Measurements from ENCODE around the gene TUBB1.

TUBB1 gene

DNA sequence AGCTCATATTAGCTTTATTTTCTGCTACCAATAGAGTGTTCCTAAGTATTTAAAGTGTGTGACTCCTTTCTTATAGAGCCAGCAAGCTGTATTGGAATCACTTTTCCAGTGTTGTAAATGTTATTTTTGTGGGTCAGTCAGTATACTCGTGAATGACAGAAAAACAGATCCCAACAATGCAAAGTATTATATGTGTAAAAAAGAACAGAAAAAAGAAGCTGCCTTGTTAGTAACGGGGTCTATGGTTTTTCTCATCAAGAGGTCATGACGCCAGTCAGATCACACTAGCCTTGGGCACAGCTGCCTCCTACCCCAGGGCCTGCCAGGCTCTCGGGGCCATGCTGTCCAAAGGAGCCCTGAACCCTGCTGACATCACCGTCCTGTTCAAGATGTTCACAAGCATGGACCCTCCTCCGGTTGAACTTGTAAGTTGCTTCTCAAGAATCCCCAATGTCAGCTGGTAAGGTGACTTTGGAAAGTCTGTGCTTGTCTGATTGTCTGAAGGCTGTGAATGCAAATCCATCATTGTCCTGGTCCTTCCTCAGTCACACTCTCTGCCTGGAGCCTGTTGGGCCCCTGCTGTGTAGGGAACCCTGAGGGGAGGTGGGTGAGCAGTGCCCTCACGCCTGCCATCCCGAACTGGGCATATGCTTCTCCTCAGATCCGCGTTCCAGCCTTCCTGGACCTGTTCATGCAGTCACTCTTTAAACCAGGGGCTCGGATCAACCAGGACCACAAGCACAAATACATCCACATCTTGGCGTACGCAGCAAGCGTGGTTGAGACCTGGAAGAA lies 28.4 kb upstream of the TUBB1 start:
- DNase-seq (ENCODE audit: low read depth) = no peak

DNA sequence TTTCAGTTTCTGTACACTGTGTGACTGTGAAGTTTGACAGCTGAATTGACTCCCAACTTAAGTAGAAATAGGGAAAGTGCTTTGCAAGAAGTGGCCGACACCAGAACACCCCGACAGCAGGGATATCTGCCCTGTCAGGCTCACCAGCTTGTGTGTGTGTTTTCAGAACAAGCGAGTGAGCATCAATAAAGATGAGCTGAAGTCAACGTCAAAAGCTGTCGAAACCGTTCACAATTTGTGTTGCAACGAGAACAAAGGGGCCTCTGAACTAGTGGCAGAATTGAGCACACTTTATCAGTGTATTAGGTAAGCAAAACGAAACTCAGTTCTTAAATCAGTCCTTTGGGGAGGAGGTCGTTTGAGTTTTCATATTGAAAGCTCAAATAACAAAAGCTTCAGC lies 27.5 kb upstream of the TUBB1 start:
- DNase-seq (ENCODE audit: low read depth) = no peak

GRCh38 chr20:58992911-58993310 lies 26.3 kb upstream of the TUBB1 start:
- DNase-seq (ENCODE audit: low read depth) = no peak

- DNase-seq (ENCODE audit: low read depth) = no peak
Measured at GRCh38 chr20:58993332-58994248, 25.6 kb upstream of the TUBB1 start.

- DNase-seq (ENCODE audit: low read depth) = no peak
Measured at GRCh38 chr20:58994390-58995159, 24.7 kb upstream of the TUBB1 start.

- no peak for DNase-seq (ENCODE audit: low read depth)
Measured at GRCh38 chr20:58995461-58996225, 23.6 kb upstream of the TUBB1 start.

- DNase-seq (ENCODE audit: low read depth) = no peak
Measured at GRCh38 chr20:58996226-58996611, 23.0 kb upstream of the TUBB1 start.

- no peak for DNase-seq (ENCODE audit: low read depth)
Measured at GRCh38 chr20:58997141-58997770, 22.0 kb upstream of the TUBB1 start.

DNA sequence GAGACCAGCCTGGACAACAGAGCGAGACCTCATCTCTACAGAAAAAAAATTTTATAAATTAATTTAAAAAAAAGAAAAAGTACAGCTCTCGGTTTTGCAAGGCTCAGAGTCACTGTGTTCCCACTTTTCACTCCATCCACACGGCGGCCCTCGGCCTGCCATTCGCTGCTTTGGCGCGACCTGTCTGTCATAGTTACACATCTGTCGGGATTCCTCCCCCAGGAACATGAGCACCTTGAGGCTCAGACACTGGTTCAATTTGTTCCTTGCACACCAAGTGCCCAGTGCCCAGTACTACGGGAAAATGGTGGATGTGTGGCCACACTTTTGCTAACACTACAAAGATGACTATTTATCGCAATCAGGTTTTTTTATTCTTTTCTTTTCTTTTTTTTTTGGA lies 20.6 kb upstream of the TUBB1 start:
- no peak for DNase-seq (ENCODE audit: low read depth)

GRCh38 chr20:59000326-59000725 lies 18.9 kb upstream of the TUBB1 start:
- DNase-seq (ENCODE audit: low read depth) = no peak

GRCh38 chr20:59001068-59001448 lies 18.2 kb upstream of the TUBB1 start:
- DNase-seq (ENCODE audit: low read depth) = no peak

GRCh38 chr20:59001449-59002171 lies 17.6 kb upstream of the TUBB1 start:
- DNase-seq (ENCODE audit: low read depth) = no peak

DNA sequence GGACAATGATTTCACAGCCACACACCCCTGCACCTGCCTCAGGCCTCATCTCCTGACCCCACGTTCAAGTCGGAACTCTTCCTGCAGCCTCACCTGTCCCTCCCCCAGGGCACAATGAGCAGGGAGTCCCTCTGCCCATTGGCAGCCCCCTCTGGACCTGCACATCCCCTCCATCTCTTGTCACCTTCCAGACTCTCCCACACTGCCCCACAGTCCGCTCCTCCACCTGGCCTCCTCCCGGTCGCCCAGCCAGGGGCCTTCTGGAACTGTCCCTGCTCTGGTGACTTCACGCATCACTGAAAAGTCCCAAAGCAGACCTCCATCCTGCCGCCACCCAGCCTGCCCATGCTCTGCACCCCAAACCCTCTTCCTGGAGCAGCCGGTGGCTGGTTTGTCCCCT lies 16.8 kb upstream of the TUBB1 start:
- DNase-seq (ENCODE audit: low read depth) = no peak

GRCh38 chr20:59002874-59003399 lies 16.3 kb upstream of the TUBB1 start:
- no peak for DNase-seq (ENCODE audit: low read depth)

DNA sequence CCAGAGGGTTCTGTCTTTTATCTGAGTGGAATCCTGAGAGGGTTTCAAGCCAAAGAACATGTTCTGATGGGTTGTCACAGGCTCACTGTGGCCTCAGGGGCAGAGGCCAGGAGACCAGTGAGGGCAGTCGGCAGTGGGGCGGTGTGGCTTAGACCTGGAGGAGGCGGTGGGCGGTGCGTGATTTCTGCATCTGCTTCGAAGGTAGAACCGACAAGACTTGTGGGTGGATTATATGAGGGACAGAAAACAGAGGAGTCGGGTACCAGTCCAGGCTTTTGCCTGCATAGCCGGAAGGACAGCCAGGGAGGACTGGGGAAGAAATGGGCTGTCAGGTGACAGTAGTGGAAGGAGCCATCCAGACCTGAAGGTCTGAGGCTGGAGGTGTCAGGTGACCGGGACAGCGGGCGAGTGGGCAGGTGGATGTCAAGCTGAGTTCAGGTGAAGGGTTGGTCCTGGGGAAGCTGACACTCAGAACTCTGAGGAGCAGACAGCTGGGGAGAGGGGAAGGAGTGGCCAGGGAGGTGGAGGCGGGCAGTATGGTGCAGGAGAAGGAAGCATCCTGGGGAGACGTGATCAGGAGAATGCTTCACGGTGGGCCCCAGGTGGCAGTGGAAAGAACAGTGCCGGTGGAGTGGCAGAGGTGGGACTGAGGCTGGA lies 15.3 kb upstream of the TUBB1 start:
- no peak for DNase-seq (ENCODE audit: low read depth)

DNA sequence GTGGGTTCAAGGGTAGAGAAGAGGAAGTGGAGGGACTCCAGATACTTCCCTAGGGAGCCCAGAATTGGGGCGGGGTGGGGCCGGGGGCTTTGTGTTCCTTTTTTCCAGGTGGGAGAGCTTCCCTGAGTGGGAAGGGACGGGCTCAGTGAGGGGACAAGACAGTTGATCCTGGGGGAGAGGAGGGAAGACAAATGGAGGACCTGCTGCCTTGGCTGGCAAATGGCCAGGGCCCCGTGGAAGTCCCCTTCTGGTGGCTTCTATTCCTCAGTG lies 14.8 kb upstream of the TUBB1 start:
- DNase-seq (ENCODE audit: low read depth) = no peak

DNA sequence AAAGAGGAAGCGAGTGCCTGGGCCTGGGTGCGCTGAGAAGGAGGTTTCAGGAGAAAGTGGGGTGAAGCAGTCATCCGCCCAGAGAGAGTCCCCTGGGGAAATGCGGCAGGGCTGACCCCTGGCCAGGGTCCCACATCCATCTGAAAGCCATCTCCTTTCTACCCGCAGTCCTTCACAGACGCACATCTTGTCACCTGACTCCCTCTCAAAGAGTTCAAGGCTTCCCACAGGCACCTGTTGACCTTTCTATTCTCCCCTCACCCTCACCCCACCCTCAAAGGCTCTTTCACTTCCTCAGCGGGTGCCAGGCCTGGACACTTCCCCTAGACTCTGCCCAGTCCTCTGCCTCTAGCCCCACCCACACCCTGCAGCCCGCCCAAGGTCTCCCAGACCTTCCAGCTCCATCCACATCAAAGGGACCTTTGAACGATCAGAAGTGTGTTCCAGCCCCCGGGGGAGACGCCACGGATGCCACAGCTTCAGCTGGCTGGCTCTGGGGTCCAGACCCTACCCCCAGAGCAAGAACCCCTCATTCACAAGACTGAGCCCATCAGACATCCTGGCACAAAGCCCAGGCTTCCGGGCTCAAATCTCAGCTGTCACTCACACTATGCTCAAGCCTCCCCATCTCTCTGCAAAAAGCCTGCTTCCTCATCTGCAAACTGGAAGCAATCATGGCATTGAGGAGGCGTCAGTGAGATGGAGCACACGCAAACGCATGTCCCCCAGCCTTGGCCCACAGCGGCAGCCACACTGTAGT lies 14.3 kb upstream of the TUBB1 start:
- no peak for DNase-seq (ENCODE audit: low read depth)

- no peak for DNase-seq (ENCODE audit: low read depth)
Measured at GRCh38 chr20:59005523-59006166, 13.6 kb upstream of the TUBB1 start.

Measured in stimulated activated CD8-positive, alpha-beta memory T cell treated with anti-CD3 and anti-CD28 coated beads, Interleukin-12 subunit alpha, Interleukin-12 subunit beta, amount 100 ng/mL, for 1 hour (primary cell).